Liver (tissue), 3 donors: ENCODE data around the gene SYT15.
"Not testable (repeated sequence)": the region's sequence is repeated elsewhere in the genome, so short reads cannot be mapped to it uniquely, and the experiment has no call there.

Experiments used
- ATF3 ChIP-seq: IDR thresholded peaks from 2 replicates; pipeline ENCODE4 v1.6.1; 2016; ENCODE audit warnings: antibody characterized with exemption
- CTCF ChIP-seq: fragments of 150-350 bp; IDR thresholded peaks from 2 replicates; pipeline ENCODE4 v1.5.1; 2017; ENCODE audit warnings: improper control_type of control experiment, low read depth, low read length; ENCODE audit not compliant: missing input control
- EGR1 ChIP-seq, 2 donors: IDR thresholded peaks; 2 replicates each; pipeline ENCODE4 v1.6.1; 2016 to 2018; ENCODE audit warnings: antibody characterized with exemption in 2 of 2, low read depth in 2 of 2
- FOXA1 ChIP-seq: IDR thresholded peaks from 2 replicates; pipeline ENCODE4 v1.6.1; 2016; ENCODE audit warnings: antibody characterized with exemption
- FOXA2 ChIP-seq: IDR thresholded peaks from 2 replicates; pipeline ENCODE4 v1.6.1; 2016; ENCODE audit warnings: antibody characterized with exemption
- GABPA ChIP-seq, 2 donors: IDR thresholded peaks in 1 of 2; conservative IDR thresholded peaks in 1 of 2; 2 replicates each; pipeline ENCODE4 v1.6.1; 2016; ENCODE audit warnings: antibody characterized with exemption in 2 of 2, mild to moderate bottlenecking in 1 of 2, moderate library complexity in 1 of 2
- MAX ChIP-seq: IDR thresholded peaks from 2 replicates; pipeline ENCODE4 v1.6.1; 2016; ENCODE audit warnings: antibody characterized with exemption
- RAD21 ChIP-seq, 2 donors: IDR thresholded peaks; 2 replicates each; pipeline ENCODE4 v1.6.1; 2016; ENCODE audit warnings: antibody characterized with exemption in 2 of 2, mild to moderate bottlenecking in 2 of 2
- REST ChIP-seq: IDR thresholded peaks from 2 replicates; pipeline ENCODE4 v1.6.1; 2016; ENCODE audit warnings: antibody characterized with exemption, mild to moderate bottlenecking
- SP1 ChIP-seq: IDR thresholded peaks from 2 replicates; pipeline ENCODE4 v1.6.1; 2018; ENCODE audit warnings: antibody characterized with exemption, mild to moderate bottlenecking
- TAF1 ChIP-seq: conservative IDR thresholded peaks from 2 replicates; pipeline ENCODE4 v1.6.1; 2016; ENCODE audit warnings: antibody characterized with exemption, mild to moderate bottlenecking
- YY1 ChIP-seq: IDR thresholded peaks from 2 replicates; pipeline ENCODE4 v1.6.1; 2016; ENCODE audit warnings: antibody characterized with exemption, mild to moderate bottlenecking
- ZBTB33 ChIP-seq: IDR thresholded peaks from 2 replicates; pipeline ENCODE4 v1.6.1; 2016; ENCODE audit warnings: antibody characterized with exemption
- donor health status: healthy.
- donor health status: healthy.

GRCh38 chr10:46579378-46579777, 450 bp downstream of the SYT15 start:
- TF ChIP-seq TAF1; MAX; CTCF; SP1; REST; GABPA (IDR thresholded peaks at IDR 0.05 in 1 of 2, conservative IDR thresholded peaks at IDR 0.05 in 1 of 2); YY1; ATF3; ZBTB33; EGR1 (IDR thresholded peaks at IDR 0.05; ENCODE audit: low read depth in 2 of 2); RAD21 (IDR thresholded peaks at IDR 0.05); FOXA1; FOXA2: not testable (repeated sequence)
